SK-N-MC (cell line): Measurements from ENCODE around the gene CCDC192.

Experiments used
- EZH2 ChIP-seq: fragments of 200-600 bp; sonication (generic); IDR thresholded peaks from one replicate; pipeline ENCODE4 v1.6.1; 2017; ENCODE audit warnings: antibody characterized with exemption
- POLR2AphosphoS5 ChIP-seq: IDR thresholded peaks from 2 replicates; pipeline ENCODE4 v1.6.1; 2012; ENCODE audit warnings: mild to moderate bottlenecking, low read depth, low read length, borderline replicate concordance

- no peak for TF ChIP-seq EZH2
- no peak for TF ChIP-seq POLR2AphosphoS5
These were observed 107.7 kb downstream of the CCDC192 start for GRCh38 chr5:127810707-127811490.
